PC-3 (cell line): ENCODE data around the gene AKAP9. TPM values are rescaled to one million over a fixed set of nuclear protein-coding genes. Genes with fewer than 3 reads are reported as not detected.

Source experiments
- ATAC-seq: fragments of 200-7000 bp; cut with Tn5 transposase; 2 replicates; pipeline ENCODE4 v1.9.1; 2020; ENCODE audit warnings: mild to moderate bottlenecking, moderate library complexity
- BruUV-seq: library from RNA; stranded (reverse); fragments of 400-500 nt; replicated peaks from 2 replicates; lab custom pipeline; 2021; lab: Mats Ljungman, UMichigan
- CTCF ChIA-PET: fragments of 300-600 bp; sonication (Branson Sonifier 250); formaldehyde crosslinking; loops from one replicate; lab custom pipeline; 2022; ENCODE audit warnings: antibody characterized with exemption; lab: Charles Lee
- POLR2A ChIA-PET: fragments of 300-600 bp; sonication (Branson Sonifier 250); formaldehyde crosslinking; loops from one replicate; lab custom pipeline; 2022; ENCODE audit warnings: antibody characterized with exemption; ENCODE audit not compliant: unreplicated experiment; lab: Charles Lee
- DNase-seq: peaks from one replicate; pipeline ENCODE4 v3.0.0-alpha.2; 2015
- H2AFZ ChIP-seq: fragments of 300-600 bp; sonication (generic); 2 replicates; pipeline ENCODE4 v1.6.0; 2016; ENCODE audit warnings: antibody characterized with exemption, low read length
- H3F3A ChIP-seq: fragments of 300-600 bp; sonication (generic); one replicate; pipeline ENCODE4 v1.6.0; 2017; ENCODE audit warnings: antibody characterized with exemption, low read length, control low read depth, mild to moderate bottlenecking; ENCODE audit not compliant: unreplicated experiment
- H3K27ac ChIP-seq: fragments of 300-600 bp; sonication (generic); 2 replicates; pipeline ENCODE4 v1.5.1; 2016; ENCODE audit warnings: mild to moderate bottlenecking, low read length
- H3K27me3 ChIP-seq: fragments of 300-600 bp; sonication (generic); 2 replicates; pipeline ENCODE4 v1.6.1; 2016; ENCODE audit warnings: low read length, mixed read lengths
- H3K36me3 ChIP-seq: fragments of 300-600 bp; sonication (generic); 2 replicates; pipeline ENCODE4 v1.6.1; 2016; ENCODE audit warnings: low read depth, mixed run types, low read length, mixed read lengths
- H3K4me1 ChIP-seq: fragments of 300-600 bp; sonication (generic); 2 replicates; pipeline ENCODE4 v1.5.1; 2016; ENCODE audit warnings: low read length; ENCODE audit not compliant: insufficient read depth
- H3K4me2 ChIP-seq: fragments of 300-600 bp; sonication (generic); 2 replicates; pipeline ENCODE4 v1.6.0; 2016; ENCODE audit warnings: low read length
- H3K4me3 ChIP-seq: fragments of 300-600 bp; sonication (generic); 2 replicates; pipeline ENCODE4 v1.5.1; 2016; ENCODE audit warnings: mild to moderate bottlenecking, low read length, mixed read lengths
- H3K79me2 ChIP-seq: fragments of 300-600 bp; sonication (generic); 2 replicates; pipeline ENCODE4 v1.6.1; 2017; ENCODE audit warnings: low read length, mixed read lengths
- H3K9ac ChIP-seq: fragments of 300-600 bp; sonication (generic); 2 replicates; pipeline ENCODE4 v1.6.0; 2016; ENCODE audit warnings: mild to moderate bottlenecking, low read length
- H3K9me2 ChIP-seq: fragments of 300-600 bp; sonication (generic); replicated peaks from 2 replicates; pipeline ENCODE4 v1.6.1; 2016; ENCODE audit warnings: mixed run types, low read length, mixed read lengths
- H3K9me3 ChIP-seq: fragments of 300-600 bp; sonication (generic); 2 replicates; pipeline ENCODE4 v1.6.1; 2016; ENCODE audit warnings: low read length, mixed read lengths
- H4K20me1 ChIP-seq: fragments of 300-600 bp; sonication (generic); 2 replicates; pipeline ENCODE4 v1.6.1; 2016; ENCODE audit warnings: low read length, mixed read lengths
- CTCF ChIP-seq: fragments of 300-600 bp; sonication (generic); conservative IDR thresholded peaks from 2 replicates; pipeline ENCODE4 v1.5.1; 2017; ENCODE audit warnings: antibody characterized with exemption, low read depth, mild to moderate bottlenecking, low read length
- EZH2 ChIP-seq: fragments of 300-600 bp; sonication (generic); IDR thresholded peaks from one replicate; pipeline ENCODE4 v1.6.1; 2017; ENCODE audit warnings: antibody characterized with exemption, mild to moderate bottlenecking, low read length; ENCODE audit not compliant: unreplicated experiment
- EZH2phosphoT487 ChIP-seq: fragments of 300-600 bp; sonication (generic); IDR thresholded peaks from 2 replicates; pipeline ENCODE4 v1.6.1; 2018; ENCODE audit warnings: mild to moderate bottlenecking, antibody characterized with exemption, low read length, borderline replicate concordance
- intact Hi-C: fragments of 100-400 bp; cut with micrococcal nuclease; formaldehyde crosslinking; loops from 2 replicates; pipeline ENCODE4 v1.9.0; 2023
- total RNA-seq: library from RNA; depleted of rRNA; stranded (reverse); fragments of >200 nt; gene quantifications from 2 replicates; pipeline ENCODE4 v1.2.3, GENCODE V29; 2014

AKAP9 gene
- total RNA-seq, 1 experiment from 2014 or later = 24.9 TPM

GRCh38 chr7:92044940-92045339, 104.3 kb downstream of the AKAP9 start:
- H3K79me2 ChIP-seq = no peaks in the 10 kb centered on the region
- no peaks in the 10 kb centered on the region for H3K27me3 ChIP-seq
- H3K9ac ChIP-seq = no peak overlapping the region
- H2AFZ ChIP-seq = no peak overlapping the region
- intact Hi-C loops = no loop called here
- H3K27ac ChIP-seq = no peak overlapping the region
- H3K4me3 ChIP-seq = no peak overlapping the region
- H4K20me1 ChIP-seq = no peaks in the 10 kb centered on the region
- ChIA-PET POLR2A (no interaction called here), CTCF (no interaction called here)
- DNase-seq (no peak), ATAC-seq (no peak)
- no peak for TF ChIP-seq EZH2
- TF ChIP-seq EZH2phosphoT487 = no peak
- no peak for TF ChIP-seq CTCF
- peaks cover 12% of the 10 kb centered on the region for H3K36me3 ChIP-seq
- BruUV-seq = no TSS peak
- H3K9me3 ChIP-seq = no peaks in the 10 kb centered on the region
- no peaks in the 10 kb centered on the region for H3K4me1 ChIP-seq
- H3K9me2 ChIP-seq = no peaks in the 10 kb centered on the region
- no peaks in the 10 kb centered on the region for H3F3A ChIP-seq
- H3K4me2 ChIP-seq = no peak overlapping the region

GRCh38 chr7:92051655-92052054, 111.0 kb downstream of the AKAP9 start:
- peaks cover 6% of the 10 kb centered on the region for H3K4me1 ChIP-seq
- ChIA-PET CTCF (no interaction called here), POLR2A (no interaction called here)
- no peaks in the 10 kb centered on the region for H3K79me2 ChIP-seq
- no peak overlapping the region for H3K4me2 ChIP-seq
- no peak for TF ChIP-seq EZH2phosphoT487
- no peak for TF ChIP-seq EZH2
- TF ChIP-seq CTCF = no peak
- no peaks in the 10 kb centered on the region for H3K27me3 ChIP-seq
- intact Hi-C loops = no loop called here
- ATAC-seq = no peak
- H3K9me2 ChIP-seq = no peaks in the 10 kb centered on the region
- H3K27ac ChIP-seq = no peak overlapping the region
- no peaks in the 10 kb centered on the region for H3F3A ChIP-seq
- peaks cover 3% of the 10 kb centered on the region; the same call in 1 of the 2 replicates for H3K36me3 ChIP-seq
- no peaks in the 10 kb centered on the region for H4K20me1 ChIP-seq
- no peak overlapping the region for H2AFZ ChIP-seq
- H3K9ac ChIP-seq = no peak overlapping the region
- no peaks in the 10 kb centered on the region for H3K9me3 ChIP-seq
- BruUV-seq = no TSS peak
- DNase-seq = no peak
- no peak overlapping the region for H3K4me3 ChIP-seq

GRCh38 chr7:92052159-92052558, 111.5 kb downstream of the AKAP9 start:
- Histone ChIP-seq H3K27me3 (no peaks in the 10 kb centered on the region), H3K9me2 (no peaks in the 10 kb centered on the region), H3K27ac (no peak overlapping the region), H3K4me3 (no peak overlapping the region), H3K36me3 (no peaks in the 10 kb centered on the region; the same call in 1 of the 2 replicates), H3K4me2 (no peak overlapping the region), H3K9ac (no peak overlapping the region), H3K79me2 (no peaks in the 10 kb centered on the region), H3K4me1 (peaks cover 12% of the 10 kb centered on the region), H3F3A (peaks cover 4% of the 10 kb centered on the region), H3K9me3 (no peaks in the 10 kb centered on the region), H2AFZ (no peak overlapping the region), H4K20me1 (no peaks in the 10 kb centered on the region)
- TF ChIP-seq EZH2phosphoT487 (no peak), EZH2 (no peak), CTCF (no peak)
- POLR2A ChIA-PET = no interaction called here
- intact Hi-C loops = no loop called here
- CTCF ChIA-PET = no interaction called here
- no peak for DNase-seq
- no peak for ATAC-seq
- no TSS peak for BruUV-seq
